ENCODE results near the gene RARB. TPM values are rescaled to one million over a fixed set of nuclear protein-coding genes. Genes with fewer than 3 reads are reported as not detected.

The RARB gene
- total and polyA plus RNA-seq, 2 experiments from 2014 or later: 0.14 to 0.42 TPM

DNA sequence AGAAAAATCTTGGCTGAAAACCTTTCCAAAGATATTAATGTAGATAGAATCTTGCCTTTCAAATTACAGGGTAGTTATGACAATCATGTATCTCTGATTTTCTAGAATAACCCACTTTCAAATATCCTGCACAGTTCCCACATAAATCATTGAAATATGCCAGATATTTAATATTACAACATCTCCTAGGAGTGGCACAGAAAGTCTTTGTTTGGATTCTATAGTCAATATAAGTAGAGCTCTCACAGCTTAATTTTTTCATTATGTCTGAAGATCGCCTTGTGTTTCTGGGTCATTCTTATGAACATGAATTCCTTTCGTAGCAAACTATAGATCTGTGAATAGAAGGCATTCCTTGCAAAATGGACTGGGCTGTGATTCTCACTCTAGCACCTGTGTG lies 5.0 kb downstream of the RARB start:
- H3K9me3 Mint-ChIP-seq: no peaks in the 10 kb centered on the region; the same call in 2 of the 3 replicates
- Histone ChIP-seq H4K20me1 (replicated peaks; ENCODE audit: insufficient read depth) (no peaks in the 10 kb centered on the region), H3K4me1 (ENCODE audit: insufficient read depth) (peaks cover 21% of the 10 kb centered on the region), H2AFZ (no peak overlapping the region), H3K36me3 (ENCODE audit: insufficient read depth) (no peaks in the 10 kb centered on the region), H3K79me2 (replicated peaks; ENCODE audit: insufficient read depth) (no peaks in the 10 kb centered on the region), H3K4me3 (no peak overlapping the region), H3K9me2 (ENCODE audit: insufficient read depth) (no peaks in the 10 kb centered on the region), H3K27ac (ENCODE audit: low read depth) (no peak overlapping the region), H3F3A (replicated peaks; ENCODE audit: low read depth) (no peaks in the 10 kb centered on the region), H3K4me2 (no peak overlapping the region), H3K27me3 (ENCODE audit: insufficient read depth) (peaks cover 10% of the 10 kb centered on the region; the same call in 1 of the 2 replicates)
- no peaks in the 10 kb centered on the region for H3K36me3 Mint-ChIP-seq (ENCODE audit: low read depth)
- TF ChIP-seq, protein P1, sequence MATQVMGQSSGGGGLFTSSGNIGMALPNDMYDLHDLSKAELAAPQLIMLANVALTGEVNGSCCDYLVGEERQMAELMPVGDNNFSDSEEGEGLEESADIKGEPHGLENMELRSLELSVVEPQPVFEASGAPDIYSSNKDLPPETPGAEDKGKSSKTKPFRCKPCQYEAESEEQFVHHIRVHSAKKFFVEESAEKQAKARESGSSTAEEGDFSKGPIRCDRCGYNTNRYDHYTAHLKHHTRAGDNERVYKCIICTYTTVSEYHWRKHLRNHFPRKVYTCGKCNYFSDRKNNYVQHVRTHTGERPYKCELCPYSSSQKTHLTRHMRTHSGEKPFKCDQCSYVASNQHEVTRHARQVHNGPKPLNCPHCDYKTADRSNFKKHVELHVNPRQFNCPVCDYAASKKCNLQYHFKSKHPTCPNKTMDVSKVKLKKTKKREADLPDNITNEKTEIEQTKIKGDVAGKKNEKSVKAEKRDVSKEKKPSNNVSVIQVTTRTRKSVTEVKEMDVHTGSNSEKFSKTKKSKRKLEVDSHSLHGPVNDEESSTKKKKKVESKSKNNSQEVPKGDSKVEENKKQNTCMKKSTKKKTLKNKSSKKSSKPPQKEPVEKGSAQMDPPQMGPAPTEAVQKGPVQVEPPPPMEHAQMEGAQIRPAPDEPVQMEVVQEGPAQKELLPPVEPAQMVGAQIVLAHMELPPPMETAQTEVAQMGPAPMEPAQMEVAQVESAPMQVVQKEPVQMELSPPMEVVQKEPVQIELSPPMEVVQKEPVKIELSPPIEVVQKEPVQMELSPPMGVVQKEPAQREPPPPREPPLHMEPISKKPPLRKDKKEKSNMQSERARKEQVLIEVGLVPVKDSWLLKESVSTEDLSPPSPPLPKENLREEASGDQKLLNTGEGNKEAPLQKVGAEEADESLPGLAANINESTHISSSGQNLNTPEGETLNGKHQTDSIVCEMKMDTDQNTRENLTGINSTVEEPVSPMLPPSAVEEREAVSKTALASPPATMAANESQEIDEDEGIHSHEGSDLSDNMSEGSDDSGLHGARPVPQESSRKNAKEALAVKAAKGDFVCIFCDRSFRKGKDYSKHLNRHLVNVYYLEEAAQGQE (IDR thresholded peaks at IDR 0.05; ENCODE audit: unreplicated experiment): no peak
- TF ChIP-seq NANOG (IDR thresholded peaks at IDR 0.05; ENCODE audit: borderline replicate concordance) (no peak), ETS1 (IDR thresholded peaks at IDR 0.05) (no peak), POLR2AphosphoS5 (IDR thresholded peaks at IDR 0.05; ENCODE audit: low read depth) (no peak), STAT1 (IDR thresholded peaks at IDR 0.05; ENCODE audit: unreplicated experiment) (no peak), JUNB (IDR thresholded peaks at IDR 0.05; ENCODE audit: unreplicated experiment) (no peak), ZNF114 (CRISPR knock-in tag; IDR thresholded peaks at IDR 0.05) (no peak), EZH2phosphoT487 (IDR thresholded peaks at IDR 0.05; ENCODE audit: unreplicated experiment) (no peak), ZNF331 (CRISPR knock-in tag; IDR thresholded peaks at IDR 0.05; ENCODE audit: low read depth) (no peak), EZH2 (IDR thresholded peaks at IDR 0.05; ENCODE audit: low read depth, unreplicated experiment) (no peak), CREB1 (CRISPR knock-in tag; IDR thresholded peaks at IDR 0.05; ENCODE audit: low read depth) (no peak)
- TF ChIP-seq, protein P2, sequence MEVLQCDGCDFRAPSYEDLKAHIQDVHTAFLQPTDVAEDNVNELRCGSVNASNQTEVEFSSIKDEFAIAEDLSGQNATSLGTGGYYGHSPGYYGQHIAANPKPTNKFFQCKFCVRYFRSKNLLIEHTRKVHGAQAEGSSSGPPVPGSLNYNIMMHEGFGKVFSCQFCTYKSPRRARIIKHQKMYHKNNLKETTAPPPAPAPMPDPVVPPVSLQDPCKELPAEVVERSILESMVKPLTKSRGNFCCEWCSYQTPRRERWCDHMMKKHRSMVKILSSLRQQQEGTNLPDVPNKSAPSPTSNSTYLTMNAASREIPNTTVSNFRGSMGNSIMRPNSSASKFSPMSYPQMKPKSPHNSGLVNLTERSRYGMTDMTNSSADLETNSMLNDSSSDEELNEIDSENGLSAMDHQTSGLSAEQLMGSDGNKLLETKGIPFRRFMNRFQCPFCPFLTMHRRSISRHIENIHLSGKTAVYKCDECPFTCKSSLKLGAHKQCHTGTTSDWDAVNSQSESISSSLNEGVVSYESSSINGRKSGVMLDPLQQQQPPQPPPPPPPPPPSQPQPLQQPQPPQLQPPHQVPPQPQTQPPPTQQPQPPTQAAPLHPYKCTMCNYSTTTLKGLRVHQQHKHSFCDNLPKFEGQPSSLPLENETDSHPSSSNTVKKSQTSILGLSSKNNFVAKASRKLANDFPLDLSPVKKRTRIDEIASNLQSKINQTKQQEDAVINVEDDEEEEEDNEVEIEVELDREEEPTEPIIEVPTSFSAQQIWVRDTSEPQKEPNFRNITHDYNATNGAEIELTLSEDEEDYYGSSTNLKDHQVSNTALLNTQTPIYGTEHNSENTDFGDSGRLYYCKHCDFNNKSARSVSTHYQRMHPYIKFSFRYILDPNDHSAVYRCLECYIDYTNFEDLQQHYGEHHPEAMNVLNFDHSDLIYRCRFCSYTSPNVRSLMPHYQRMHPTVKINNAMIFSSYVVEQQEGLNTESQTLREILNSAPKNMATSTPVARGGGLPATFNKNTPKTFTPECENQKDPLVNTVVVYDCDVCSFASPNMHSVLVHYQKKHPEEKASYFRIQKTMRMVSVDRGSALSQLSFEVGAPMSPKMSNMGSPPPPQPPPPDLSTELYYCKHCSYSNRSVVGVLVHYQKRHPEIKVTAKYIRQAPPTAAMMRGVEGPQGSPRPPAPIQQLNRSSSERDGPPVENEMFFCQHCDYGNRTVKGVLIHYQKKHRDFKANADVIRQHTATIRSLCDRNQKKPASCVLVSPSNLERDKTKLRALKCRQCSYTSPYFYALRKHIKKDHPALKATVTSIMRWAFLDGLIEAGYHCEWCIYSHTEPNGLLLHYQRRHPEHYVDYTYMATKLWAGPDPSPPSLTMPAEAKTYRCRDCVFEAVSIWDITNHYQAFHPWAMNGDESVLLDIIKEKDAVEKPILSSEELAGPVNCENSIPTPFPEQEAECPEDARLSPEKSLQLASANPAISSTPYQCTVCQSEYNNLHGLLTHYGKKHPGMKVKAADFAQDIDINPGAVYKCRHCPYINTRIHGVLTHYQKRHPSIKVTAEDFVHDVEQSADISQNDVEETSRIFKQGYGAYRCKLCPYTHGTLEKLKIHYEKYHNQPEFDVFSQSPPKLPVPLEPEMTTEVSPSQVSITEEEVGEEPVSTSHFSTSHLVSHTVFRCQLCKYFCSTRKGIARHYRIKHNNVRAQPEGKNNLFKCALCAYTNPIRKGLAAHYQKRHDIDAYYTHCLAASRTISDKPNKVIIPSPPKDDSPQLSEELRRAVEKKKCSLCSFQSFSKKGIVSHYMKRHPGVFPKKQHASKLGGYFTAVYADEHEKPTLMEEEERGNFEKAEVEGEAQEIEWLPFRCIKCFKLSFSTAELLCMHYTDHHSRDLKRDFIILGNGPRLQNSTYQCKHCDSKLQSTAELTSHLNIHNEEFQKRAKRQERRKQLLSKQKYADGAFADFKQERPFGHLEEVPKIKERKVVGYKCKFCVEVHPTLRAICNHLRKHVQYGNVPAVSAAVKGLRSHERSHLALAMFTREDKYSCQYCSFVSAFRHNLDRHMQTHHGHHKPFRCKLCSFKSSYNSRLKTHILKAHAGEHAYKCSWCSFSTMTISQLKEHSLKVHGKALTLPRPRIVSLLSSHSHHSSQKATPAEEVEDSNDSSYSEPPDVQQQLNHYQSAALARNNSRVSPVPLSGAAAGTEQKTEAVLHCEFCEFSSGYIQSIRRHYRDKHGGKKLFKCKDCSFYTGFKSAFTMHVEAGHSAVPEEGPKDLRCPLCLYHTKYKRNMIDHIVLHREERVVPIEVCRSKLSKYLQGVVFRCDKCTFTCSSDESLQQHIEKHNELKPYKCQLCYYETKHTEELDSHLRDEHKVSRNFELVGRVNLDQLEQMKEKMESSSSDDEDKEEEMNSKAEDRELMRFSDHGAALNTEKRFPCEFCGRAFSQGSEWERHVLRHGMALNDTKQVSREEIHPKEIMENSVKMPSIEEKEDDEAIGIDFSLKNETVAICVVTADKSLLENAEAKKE (CRISPR knock-in tag; IDR thresholded peaks at IDR 0.05): no peak
- TF ChIP-seq, protein P3, sequence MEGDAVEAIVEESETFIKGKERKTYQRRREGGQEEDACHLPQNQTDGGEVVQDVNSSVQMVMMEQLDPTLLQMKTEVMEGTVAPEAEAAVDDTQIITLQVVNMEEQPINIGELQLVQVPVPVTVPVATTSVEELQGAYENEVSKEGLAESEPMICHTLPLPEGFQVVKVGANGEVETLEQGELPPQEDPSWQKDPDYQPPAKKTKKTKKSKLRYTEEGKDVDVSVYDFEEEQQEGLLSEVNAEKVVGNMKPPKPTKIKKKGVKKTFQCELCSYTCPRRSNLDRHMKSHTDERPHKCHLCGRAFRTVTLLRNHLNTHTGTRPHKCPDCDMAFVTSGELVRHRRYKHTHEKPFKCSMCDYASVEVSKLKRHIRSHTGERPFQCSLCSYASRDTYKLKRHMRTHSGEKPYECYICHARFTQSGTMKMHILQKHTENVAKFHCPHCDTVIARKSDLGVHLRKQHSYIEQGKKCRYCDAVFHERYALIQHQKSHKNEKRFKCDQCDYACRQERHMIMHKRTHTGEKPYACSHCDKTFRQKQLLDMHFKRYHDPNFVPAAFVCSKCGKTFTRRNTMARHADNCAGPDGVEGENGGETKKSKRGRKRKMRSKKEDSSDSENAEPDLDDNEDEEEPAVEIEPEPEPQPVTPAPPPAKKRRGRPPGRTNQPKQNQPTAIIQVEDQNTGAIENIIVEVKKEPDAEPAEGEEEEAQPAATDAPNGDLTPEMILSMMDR (conservative IDR thresholded peaks at IDR 0.05; ENCODE audit: low read depth in 2 of 2): no peak
- H3K27me3 Mint-ChIP-seq (ENCODE audit: insufficient read depth, low read depth, poor library complexity): peaks cover 6% of the 10 kb centered on the region
- no peak overlapping the region for H3K27ac Mint-ChIP-seq
- DNase-seq (ENCODE audit: low spot score): no peak
- ATAC-seq: no peak
- no peak overlapping the region for H3K4me3 Mint-ChIP-seq
- H3K4me1 Mint-ChIP-seq: peaks cover 39% of the 10 kb centered on the region

Measured in GM23338 (cell line).